Stomach (tissue), 4 donors: Measurements from ENCODE around the gene DDX5.

Source experiments
- CTCF ChIP-seq, 7 experiments: fragments of 450-650 bp in 4 of 7; fragments of 200-600 bp in 3 of 7; sonication (generic) in 3 of 7; IDR thresholded peaks; one replicate each; pipeline ENCODE4 v1.5.1; 2016 to 2019; ENCODE audit warnings: antibody characterized with exemption in 7 of 7, control low read depth in 2 of 7, mild to moderate bottlenecking in 1 of 7
- EP300 ChIP-seq: sonication (generic); formaldehyde crosslinking; IDR thresholded peaks from one replicate; pipeline ENCODE4 v1.6.1; 2017; ENCODE audit warnings: antibody characterized with exemption
- POLR2AphosphoS5 ChIP-seq, 3 donors: sonication (generic); formaldehyde crosslinking; IDR thresholded peaks; one replicate each; pipeline ENCODE4 v1.6.1; 2016; ENCODE audit warnings: antibody characterized with exemption in 3 of 3

GRCh38 chr17:64461788-64462187 is 44.3 kb downstream of the DDX5 start:
- no peak for TF ChIP-seq CTCF (IDR thresholded peaks at IDR 0.05)
- no peak for TF ChIP-seq POLR2AphosphoS5 (IDR thresholded peaks at IDR 0.05)
- no peak for TF ChIP-seq EP300
